T-helper 22 cell (primary cell): ENCODE measurements around the gene MAPRE2.
"Not testable (repeated sequence)": the region's sequence is repeated elsewhere in the genome, so short reads cannot be mapped to it uniquely, and the experiment has no call there.

Source experiments
- DNase-seq: peaks from one replicate; pipeline ENCODE4 v3.0.0-alpha.2; 2020; ENCODE audit warnings: low read depth

The MAPRE2 gene

DNA sequence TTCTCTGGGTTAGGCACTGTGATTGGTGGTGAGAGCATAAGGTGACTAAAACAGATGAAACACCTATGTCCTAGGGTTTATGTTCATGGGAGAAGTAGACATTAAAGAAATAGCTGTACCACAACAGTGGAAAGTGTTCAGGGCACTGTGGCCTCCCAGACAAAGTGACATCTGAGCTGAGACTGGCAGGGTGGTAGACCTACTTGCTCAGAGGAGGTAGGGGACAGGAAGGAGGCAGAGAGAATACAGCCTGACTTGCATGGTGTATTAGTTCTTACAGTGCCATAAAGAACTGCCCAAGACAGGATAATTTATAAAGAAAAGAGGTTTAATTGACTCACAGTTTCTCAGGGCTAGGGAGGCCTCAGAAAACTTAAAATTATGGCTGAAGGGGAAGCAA, 82.6 kb downstream of the MAPRE2 start:
- DNase-seq: no peak

DNA sequence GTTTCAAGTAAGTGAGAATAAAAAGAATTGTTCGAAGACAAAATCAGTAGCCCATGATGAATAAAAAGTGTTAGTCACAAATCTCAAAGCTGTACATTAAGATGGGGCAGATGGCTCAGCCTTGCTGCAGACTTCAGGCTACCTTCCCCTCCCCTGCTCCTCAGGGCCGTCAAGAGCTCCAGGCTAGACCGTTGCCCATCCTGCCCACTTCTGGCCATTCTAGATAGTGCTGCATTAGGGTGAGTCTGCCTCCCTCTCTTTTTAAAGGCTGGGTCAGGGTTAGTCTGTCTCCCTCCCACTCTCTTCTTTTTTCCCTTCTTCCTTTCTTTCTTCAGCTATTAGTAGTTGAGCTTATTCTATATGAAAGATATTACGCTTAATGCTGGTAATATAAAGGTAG, 86.0 kb downstream of the MAPRE2 start:
- DNase-seq: no peak

DNA sequence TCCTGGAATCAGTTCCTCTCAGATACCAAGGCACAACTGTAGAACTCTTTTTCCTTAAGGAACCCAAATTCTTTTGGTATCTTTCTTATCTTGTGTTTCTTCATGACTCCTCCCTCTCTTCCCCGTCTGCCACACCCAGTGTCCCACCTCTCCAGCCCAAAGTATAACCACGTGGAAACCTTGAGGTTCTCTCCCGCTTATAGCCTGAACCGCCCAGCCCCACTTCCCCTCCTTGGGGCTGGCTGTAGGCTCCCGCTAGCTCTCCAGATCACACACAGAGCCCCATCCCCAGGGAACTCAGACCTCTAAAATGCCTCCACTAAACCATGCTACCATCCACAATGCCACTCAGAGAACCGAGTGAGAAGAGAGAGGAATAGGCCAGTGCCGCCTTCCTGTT, 87.5 kb downstream of the MAPRE2 start:
- DNase-seq: no peak

DNA sequence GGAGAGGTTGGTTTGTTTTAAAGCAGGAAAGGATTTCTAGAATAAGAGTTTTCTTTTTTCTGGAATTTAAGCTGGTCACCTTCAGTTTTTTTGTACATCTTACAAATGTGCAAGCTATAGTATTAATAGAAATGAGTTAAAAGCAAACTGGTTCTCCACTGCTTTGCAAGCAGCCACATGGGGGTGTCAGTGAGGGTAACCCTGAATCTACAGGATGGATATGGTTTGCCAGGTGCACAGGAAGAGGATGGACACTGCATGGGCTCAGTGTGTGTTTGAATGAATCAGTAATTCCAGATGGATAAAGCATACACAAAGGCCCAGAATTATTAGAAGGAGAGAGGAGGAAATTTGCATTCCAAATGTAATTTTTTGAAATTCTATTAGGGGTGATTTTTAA, 89.0 kb downstream of the MAPRE2 start:
- no peak for DNase-seq

DNA sequence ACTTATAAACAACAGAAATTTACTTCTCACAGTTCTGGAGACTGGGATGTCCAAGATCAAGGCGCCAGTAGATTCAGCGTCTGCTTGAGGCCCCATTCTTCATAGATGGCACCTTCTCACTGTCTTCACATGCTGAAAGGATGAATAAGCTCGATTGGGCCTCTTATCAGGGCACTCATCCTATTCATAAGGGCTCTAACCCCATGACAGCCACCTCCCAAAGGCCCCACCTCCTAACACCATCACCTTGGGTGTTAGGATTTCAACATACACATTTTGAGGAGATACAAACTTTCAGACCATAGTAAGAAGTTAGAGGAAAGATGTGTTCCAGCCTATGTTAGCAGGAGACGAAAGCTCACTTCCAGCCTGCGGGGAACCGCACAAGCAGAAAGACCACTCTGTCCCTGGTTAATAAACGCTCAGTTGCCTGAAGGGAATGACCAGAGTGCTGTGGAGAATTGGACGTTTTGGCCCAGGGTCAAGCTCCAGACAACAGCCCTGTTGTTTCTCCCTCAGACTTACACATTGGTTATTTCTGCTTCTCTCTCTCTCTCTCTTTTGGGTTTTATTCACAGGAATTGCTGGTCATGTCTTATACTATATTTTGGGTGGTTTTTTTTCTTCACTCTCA, 90.3 kb downstream of the MAPRE2 start:
- no peak for DNase-seq

DNA sequence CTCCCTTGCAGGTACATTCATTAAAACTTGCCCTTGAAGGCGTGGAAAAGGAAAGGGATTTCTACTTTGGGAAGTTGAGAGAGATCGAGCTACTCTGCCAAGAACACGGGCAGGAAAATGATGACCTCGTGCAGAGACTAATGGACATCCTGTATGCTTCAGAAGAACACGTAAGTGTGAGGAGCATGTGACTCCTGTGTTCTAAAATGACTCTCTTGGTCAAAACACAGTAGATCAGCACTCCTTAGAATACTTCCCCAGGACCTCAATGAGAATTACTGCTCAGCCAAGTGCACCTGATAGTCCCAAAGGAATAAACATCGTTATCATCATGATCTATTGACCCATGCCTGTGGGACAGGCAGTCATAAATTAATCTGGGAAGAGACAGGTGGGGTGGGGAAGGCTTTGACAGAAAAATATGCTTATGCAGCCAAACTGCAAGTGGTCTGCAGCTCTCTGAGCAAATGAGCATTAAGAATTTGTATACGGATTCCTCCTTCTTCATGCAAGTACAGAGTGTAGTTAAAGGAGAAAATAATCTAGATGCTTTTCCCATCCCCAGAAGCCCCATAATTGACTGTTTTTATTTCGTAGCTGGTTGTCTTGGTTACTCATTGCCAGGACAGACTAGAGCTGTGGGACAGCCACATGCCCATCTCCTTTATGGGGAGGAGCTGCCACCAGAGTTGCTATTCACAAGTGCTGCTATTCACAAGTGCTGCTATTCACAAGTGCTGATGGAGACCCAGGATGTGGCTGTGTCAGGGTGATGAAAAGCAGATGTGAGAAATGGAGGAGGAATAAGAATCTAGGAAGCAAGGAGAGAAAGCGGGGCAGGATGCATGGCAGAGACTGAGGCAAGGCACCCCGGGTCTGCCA, 91.0 kb downstream of the MAPRE2 start:
- no peak for DNase-seq

DNA sequence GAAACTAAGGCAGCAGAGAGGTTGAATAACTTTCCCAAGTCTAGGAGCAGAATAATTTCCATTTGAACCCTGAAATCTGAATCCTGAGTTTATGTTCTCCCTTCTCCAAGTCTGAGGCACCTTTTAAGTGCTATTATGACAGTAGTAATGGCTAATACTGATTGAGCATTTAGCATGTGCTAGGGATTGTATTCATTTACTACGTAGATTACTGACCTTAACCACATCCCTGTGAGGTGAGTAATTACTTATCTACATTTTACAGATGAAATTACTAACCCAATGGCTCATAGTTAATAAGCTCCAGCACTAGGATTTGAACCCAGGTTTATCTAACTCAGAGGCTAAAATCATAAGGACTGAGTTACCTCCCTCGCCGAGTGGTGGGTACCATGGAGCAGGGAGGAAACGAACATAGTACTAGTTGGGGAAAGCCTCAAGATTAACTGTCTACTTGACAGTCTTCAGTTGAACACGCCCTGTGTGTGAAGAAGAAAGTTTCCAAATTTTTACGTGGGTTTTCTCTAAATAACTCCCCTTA, 93.0 kb downstream of the MAPRE2 start:
- DNase-seq: no peak

DNA sequence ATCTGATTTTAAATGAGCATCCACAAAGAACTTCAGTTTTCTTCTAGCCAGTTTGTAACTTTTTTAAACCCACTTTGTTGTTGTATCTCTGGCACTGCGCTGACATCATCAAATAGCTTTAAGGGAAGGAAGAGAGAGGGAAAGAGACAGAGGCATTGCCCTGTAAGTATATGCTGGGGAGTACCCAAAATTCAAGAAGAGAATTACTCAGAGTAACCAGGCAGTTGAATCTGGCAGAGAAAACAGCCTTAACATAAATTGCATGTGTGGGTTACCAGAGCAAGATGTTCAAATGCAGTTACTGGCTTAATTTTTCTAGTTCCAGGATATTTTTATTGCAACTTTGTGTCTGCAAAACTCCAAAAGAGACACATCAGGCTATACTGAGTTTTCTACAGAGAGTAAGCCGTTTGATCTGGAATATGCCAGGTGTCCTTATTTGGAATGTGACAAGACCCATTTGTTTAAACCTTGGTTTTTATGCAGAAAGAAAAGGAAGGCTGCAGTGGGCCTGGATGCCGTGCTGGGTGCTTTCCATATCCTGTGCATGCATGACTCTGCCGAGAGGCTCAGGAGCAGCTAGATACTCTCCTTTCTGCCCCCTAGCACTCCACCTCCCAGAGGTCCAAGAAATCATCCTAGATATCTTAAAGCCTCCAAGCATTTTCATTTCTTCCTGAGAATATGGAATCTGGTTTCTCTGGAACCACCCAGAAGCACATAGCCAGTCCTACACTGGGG, 93.7 kb downstream of the MAPRE2 start:
- DNase-seq: no peak

DNA sequence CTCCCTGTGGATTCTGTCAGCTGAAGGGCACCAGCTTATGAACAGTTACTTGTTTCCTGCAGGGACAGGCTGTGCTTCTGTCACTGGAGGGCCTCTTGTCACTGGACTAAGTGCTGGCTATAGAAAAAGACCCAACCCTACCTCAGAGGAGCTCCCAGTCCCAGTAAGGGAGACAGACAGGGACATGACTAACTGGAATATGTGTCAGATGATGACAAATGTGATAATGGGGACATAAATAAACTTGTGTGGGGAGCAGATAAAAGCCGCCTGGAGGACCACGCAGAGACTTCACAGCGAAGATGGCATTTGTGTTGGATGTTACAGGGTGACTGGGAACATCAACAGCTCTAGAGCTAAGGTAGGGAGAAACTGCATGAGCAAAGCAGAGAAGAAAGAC, 95.0 kb downstream of the MAPRE2 start:
- no peak for DNase-seq

DNA sequence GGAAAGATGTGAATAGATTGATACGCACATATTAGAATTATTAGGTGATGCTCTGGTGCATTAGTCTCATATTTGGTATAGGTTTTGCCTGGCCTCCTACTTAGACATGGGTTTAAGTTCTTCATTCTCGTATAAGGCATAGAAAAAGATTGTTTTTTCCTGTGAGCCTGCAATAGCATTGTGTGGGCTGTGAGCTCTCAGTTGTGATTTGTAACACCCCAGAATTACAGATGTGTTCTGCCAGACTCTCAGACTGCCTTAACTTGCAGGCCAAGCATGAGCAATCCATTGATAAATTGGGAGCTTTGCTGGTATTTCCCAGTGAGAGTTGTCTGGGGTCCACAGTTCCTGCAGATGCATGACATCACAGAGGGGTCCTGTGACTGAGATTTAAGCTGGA, 95.7 kb downstream of the MAPRE2 start:
- no peak for DNase-seq

DNA sequence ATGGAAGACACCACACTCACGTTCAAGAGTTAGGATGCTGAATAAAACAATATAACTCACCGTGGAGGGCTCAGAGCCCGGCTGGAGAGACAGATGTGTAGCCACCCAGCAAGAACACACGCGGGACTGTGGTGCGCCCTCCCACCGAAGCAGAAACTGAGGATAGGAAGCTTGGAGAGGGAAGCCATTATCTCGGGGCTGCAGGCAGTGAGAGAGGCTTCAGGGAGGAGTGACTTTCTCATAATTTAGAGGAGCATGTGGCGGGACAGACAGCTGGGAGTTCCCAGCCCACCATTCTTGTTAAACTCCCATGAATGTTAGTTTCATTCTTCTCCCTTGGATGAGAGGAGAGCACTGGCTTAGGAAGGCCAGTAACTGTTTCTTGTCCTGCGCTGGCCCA, 96.4 kb downstream of the MAPRE2 start:
- DNase-seq: no peak

DNA sequence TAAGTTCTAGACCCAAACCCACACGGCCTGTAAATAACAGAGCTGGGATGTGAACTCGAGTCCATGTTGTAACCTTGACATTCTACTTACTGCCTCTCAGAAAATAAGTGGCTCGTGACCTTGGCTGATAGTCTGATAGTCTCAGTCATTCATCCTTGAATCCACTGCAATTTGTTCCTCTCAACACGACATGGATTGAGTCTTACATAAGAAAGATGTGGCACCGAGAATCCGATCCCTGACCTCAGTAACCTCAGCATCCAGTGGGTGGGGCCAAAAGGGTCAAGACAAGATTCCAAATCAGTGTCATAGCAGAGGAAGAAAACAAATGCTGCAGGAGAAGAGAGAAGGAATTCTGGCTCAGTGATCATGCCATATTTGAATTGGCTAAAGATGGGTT, 97.6 kb downstream of the MAPRE2 start:
- DNase-seq: no peak

DNA sequence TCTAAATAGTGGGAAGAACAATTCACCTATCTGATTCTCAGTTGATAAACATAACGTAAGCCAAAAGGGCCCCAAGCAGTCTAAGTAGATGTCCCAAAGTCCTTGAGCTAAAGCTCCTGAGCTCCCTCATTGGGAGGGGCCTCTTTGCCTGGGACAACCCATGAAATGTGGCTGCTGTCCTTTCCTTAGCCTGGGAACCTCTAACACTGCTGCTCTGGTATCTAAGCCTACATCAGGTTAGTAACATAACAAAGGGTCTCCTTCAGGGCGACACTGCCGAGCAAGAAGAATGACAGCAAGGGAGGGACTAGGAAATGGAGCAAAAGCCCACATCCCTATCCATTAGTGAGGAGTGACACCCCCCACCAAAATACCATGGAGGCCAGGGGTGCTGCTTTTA, 98.3 kb downstream of the MAPRE2 start:
- no peak for DNase-seq

DNA sequence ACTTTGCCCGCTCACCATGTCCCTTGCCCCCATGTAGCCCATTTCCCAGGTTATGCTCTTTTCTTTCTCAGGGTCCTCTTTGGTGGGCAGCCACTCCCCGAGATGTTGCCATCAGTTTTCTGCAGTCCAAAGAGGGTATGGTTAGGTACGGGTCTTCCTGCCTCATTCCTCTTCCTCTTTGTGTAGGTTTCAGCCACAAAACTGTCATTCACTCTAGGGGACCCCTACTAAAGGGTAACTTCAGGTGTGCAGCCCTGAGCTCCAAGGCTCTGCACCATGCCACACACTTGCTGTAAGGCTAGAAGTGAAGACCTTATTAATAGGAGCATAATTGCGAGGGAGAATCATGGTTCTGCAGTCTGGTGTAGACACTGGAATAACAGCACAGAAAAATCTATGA, 99.9 kb downstream of the MAPRE2 start:
- DNase-seq: no peak

DNA sequence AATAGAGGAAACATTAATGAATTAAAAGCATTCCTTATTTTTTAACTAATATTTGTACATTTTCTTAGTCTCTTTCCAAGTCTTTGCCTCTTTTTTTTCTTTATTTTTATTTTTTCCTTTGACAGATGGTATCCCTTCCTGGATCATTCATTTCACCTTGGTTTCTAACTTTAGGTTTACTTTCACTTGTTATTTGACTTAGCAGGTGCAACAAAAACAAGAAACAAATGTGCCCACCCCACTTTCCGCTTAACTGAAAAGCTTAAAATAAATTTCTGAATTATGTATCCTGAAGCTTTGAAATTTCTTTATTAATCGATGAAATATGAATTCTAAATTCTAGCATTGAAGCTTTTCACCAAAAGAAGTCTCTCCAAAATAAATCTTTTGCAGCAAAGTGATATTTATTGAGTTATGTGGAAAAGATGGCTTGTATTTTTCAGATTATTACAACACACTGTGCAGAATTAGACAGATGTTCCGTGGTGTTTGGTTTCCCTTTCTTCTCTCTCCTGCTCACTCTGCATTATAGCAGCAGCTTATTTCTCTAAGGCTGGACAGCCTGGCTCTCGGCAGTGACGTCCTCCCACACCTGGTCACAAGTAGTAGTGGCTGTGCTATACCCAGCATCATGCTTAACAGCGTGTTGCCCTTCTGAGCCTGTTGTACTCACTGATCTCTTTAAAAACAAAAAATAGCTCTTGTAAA, 100.5 kb downstream of the MAPRE2 start:
- no peak for DNase-seq

DNA sequence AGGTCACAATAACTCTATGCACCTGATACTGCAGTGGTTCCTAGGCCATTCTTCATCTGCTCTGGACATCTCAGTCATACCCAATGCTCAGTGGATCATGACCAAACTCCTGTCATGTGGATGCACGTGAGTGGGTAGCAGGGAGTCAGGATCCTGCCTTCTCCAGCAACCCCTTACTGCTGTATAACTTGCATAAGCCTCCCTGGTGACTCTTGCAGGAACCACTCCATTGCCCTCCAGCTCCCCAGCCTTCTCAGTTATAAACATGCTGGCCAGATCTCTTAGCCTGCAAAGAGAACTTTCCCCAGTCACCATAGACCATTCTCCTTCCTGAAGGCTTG, 101.0 kb downstream of the MAPRE2 start:
- DNase-seq: no peak

DNA sequence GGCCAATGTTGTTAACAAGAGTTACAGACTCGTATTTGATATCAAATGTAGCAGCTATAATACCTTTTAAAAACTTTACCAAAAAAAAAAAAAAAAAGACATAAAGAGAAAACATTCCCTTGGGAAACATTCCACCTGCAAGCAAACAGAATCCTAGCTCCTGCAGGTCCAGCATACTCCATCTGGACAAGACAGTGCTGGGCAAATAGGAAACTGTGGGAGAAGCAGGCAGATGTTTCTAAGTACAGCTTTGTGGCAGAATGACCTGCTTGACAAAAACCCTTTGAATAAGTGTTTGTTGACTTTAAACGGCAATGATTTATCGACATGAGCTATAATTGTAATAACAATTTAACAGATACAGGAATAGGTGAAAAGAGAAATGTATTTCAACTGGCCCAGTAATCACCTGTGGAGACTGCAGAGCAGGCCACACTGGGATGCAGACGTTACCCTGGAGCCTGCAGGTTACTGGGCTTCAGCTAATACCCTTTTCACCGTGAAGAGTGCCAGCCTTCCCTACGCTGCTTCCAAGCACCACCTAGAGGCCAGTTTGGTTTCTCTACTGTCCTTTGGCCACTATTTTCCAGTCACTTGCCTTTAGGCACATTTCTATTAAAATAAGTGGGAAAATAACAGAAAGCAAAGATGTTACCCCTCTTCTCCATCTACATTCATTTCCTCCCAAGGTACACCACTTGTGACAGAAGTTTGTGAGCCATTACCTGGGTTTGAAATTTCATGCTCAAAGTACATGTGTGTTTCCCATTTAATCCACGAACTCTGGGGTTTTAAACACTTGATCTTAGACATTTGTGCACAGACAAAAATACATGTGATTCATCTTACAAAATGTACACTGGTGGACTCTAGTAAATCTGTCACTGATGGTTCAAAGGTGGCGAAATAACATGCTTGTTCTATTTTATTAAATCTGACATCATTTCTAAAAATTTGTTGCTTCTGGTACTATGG, 102.7 kb downstream of the MAPRE2 start:
- DNase-seq: no peak

DNA sequence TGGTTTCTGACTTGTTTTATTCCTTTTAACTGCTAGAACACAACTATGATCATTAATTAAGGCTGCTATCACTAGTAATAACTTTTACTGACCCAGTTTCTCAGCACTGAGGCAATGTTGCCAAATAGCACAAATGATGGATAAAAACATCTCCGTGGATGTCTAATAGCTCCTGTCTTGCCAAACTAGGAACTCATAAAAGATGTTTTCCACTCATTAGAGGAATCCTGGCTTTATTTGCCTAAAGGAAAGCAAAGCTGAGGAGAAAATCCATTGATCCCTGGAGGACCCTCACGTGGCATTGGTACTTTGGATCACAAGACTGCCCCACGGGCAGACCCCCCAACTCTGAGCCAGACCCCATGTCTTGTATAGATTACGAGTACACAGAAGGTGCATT, 103.5 kb downstream of the MAPRE2 start:
- no peak for DNase-seq

DNA sequence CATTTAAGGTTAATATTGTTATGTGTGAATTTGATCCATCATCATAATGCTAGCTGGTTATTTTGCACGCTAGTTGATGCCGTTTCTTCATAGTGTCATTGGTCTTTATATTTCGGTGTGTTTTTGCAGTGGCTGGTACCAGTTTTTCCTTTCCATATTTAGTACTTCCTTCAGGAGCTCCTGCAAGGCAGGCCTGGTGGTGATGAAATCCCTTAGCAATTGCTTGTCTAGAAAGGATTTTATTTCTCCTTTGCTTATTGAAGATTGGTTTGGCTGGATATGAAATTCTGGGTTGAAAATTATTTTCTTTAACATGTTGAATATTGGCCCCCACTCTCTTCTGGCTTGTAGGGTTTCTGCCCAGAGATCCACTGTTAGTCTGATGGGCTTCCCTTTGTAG, 109.0 kb downstream of the MAPRE2 start:
- not testable (repeated sequence) for DNase-seq

DNA sequence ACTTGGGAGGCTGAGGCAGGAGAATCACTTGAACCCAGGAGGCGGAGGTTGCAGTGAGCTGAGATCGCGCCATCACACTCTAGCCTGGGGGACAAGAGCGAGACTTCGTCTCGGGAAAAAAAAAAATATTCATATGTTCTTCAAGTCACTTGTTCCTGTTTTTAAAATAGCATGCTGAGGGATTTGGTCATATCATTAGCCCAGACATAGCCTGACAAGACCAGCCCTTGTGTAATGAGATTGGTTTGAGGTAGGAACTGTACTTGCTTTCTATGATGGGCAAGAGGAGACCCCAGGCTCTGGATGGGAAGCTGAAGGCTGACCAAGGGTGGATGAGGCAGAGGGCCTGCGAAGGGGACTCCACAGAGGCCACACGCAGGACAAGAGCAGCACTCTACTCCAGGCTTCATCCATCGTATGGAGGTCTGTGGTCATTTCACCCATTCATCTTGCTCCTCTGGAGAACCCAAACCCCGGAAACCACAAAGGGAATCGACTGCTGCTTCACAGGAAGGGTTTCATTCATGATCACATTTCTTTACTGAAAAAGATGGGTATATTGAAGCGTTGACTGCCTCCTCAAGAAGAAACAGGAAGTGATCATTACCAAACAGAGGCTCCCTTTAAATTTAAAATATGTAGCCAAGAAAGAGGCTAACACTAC, 112.5 kb downstream of the MAPRE2 start:
- no peak for DNase-seq
